Measurements from ENCODE around the gene TMEM43.

DNA sequence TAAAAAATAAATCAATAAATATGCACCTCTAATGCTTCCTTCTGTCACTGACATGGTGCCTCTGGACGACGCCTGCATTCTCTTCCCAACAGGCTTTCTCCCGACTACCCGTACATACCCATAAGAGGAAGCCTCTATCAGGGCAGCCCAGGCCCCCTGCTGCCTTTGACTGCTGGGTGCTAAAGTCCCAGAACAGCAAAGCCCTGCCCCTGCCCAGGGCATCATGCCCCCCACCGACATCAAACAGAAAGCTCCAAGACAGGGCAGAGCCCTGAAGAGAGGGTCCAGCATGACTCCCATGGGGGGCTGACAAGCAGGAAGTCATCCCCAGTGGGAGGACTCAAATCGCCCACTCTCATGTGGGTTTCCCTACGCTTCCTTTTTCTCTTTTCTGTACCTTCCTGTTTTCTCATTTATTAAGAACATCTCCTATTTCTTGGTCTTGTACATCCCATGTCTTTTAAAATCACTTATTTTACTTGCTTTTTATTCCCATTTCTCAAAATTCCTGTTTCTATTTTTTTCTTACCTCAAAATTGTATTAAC is 30.1 kb downstream of the TMEM43 start:
- TF ChIP-seq, protein P1, sequence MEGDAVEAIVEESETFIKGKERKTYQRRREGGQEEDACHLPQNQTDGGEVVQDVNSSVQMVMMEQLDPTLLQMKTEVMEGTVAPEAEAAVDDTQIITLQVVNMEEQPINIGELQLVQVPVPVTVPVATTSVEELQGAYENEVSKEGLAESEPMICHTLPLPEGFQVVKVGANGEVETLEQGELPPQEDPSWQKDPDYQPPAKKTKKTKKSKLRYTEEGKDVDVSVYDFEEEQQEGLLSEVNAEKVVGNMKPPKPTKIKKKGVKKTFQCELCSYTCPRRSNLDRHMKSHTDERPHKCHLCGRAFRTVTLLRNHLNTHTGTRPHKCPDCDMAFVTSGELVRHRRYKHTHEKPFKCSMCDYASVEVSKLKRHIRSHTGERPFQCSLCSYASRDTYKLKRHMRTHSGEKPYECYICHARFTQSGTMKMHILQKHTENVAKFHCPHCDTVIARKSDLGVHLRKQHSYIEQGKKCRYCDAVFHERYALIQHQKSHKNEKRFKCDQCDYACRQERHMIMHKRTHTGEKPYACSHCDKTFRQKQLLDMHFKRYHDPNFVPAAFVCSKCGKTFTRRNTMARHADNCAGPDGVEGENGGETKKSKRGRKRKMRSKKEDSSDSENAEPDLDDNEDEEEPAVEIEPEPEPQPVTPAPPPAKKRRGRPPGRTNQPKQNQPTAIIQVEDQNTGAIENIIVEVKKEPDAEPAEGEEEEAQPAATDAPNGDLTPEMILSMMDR (IDR thresholded peaks at IDR 0.05; ENCODE audit: low read length): no peak
- TF ChIP-seq EZH2 (IDR thresholded peaks at IDR 0.05; ENCODE audit: borderline replicate concordance, low read length): no peak

Measured in OCI-LY1 (cell line).